Measurements from ENCODE around the gene MCHR2.

Gene MCHR2

GRCh38 chr6:99905209-99906106 is 88.6 kb downstream of the MCHR2 start:
- DNase-seq (ENCODE audit: low read depth): peak; percentile 26

- DNase-seq (ENCODE audit: low read depth): no peak
These were observed 92.2 kb downstream of the MCHR2 start for GRCh38 chr6:99901596-99902384.

- DNase-seq (ENCODE audit: low read depth): no peak
These were observed 99.2 kb downstream of the MCHR2 start for GRCh38 chr6:99894815-99895214.

- no peak for DNase-seq (ENCODE audit: low read depth)
These were observed 107.0 kb downstream of the MCHR2 start for GRCh38 chr6:99887066-99887465.

GRCh38 chr6:99885051-99885450 is 109.0 kb downstream of the MCHR2 start:
- no peak for DNase-seq (ENCODE audit: low read depth)

GRCh38 chr6:99882128-99882702 is 111.8 kb downstream of the MCHR2 start:
- no peak for DNase-seq (ENCODE audit: low read depth)

GRCh38 chr6:99879431-99879830 is 114.6 kb downstream of the MCHR2 start:
- DNase-seq (ENCODE audit: low read depth): no peak

- no peak for DNase-seq (ENCODE audit: low read depth)
These were observed 119.0 kb downstream of the MCHR2 start for GRCh38 chr6:99875068-99875467.

GRCh38 chr6:99873084-99873483 is 120.9 kb downstream of the MCHR2 start:
- DNase-seq (ENCODE audit: low read depth): no peak

GRCh38 chr6:99871641-99872040 is 122.4 kb downstream of the MCHR2 start:
- DNase-seq (ENCODE audit: low read depth): no peak

Measured in fibroblast of gingiva (primary cell).